Spleen (tissue), 11 donors: ENCODE results near the gene GFER. TPM values are rescaled to one million over a fixed set of nuclear protein-coding genes. Genes with fewer than 3 reads are reported as not detected.
"Not testable (repeated sequence)": the region's sequence is repeated elsewhere in the genome, so short reads cannot be mapped to it uniquely, and the experiment has no call there.

Experiments
- DNase-seq: peaks from one replicate; pipeline ENCODE4 v3.0.0-alpha.2; 2020
- H3K27ac ChIP-seq, 8 donors: fragments of 200-600 bp; sonication (generic) in 7 of 8; 1 replicate in 4 of 8; 2 replicates in 4 of 8; pipeline versions ENCODE4 v1.5.0 to v1.8.0; 2016 to 2021; ENCODE audit warnings: inconsistent platforms in 4 of 8, mild to moderate bottlenecking in 4 of 8, moderate library complexity in 1 of 8
- H3K27me3 ChIP-seq, 7 donors: fragments of 200-600 bp; sonication (generic) in 6 of 7; replicated peaks in 1 of 7; 1 replicate in 4 of 7; 2 replicates in 3 of 7; pipeline versions ENCODE4 v1.5.0 to v1.8.0; 2016 to 2021; ENCODE audit warnings: inconsistent platforms in 3 of 7, mild to moderate bottlenecking in 1 of 7
- H3K36me3 ChIP-seq, 6 donors: fragments of 200-600 bp; sonication (generic) in 5 of 6; 1 replicate in 4 of 6; 2 replicates in 2 of 6; pipeline versions ENCODE4 v1.5.0 to v1.8.0; 2016 to 2021; ENCODE audit warnings: inconsistent platforms in 2 of 6
- H3K4me1 ChIP-seq, 6 donors: fragments of 200-600 bp; sonication (generic) in 5 of 6; 1 replicate in 3 of 6; 2 replicates in 3 of 6; pipeline versions ENCODE4 v1.5.0 to v1.8.0; 2016 to 2021; ENCODE audit warnings: inconsistent platforms in 3 of 6
- H3K4me3 ChIP-seq, 8 donors: fragments of 200-600 bp; sonication (generic) in 7 of 8; 1 replicate in 4 of 8; 2 replicates in 4 of 8; pipeline versions ENCODE4 v1.5.0 to v1.8.0; 2016 to 2021; ENCODE audit warnings: inconsistent platforms in 4 of 8, mild to moderate bottlenecking in 4 of 8, moderate library complexity in 2 of 8
- H3K9me3 ChIP-seq, 8 donors: fragments of 200-600 bp; sonication (generic) in 7 of 8; 1 replicate in 4 of 8; 2 replicates in 4 of 8; pipeline versions ENCODE4 v1.5.0 to v1.8.0; 2016 to 2021; ENCODE audit warnings: inconsistent platforms in 4 of 8
- POLR2A ChIP-seq, 3 donors: fragments of 450-650 bp; IDR thresholded peaks; one replicate each; pipeline ENCODE4 v1.5.1; 2017; ENCODE audit warnings: antibody characterized with exemption in 3 of 3, mild to moderate bottlenecking in 1 of 3
- POLR2AphosphoS5 ChIP-seq, 3 donors: sonication (generic); formaldehyde crosslinking; IDR thresholded peaks; one replicate each; pipeline ENCODE4 v1.5.1; 2017; ENCODE audit warnings: antibody characterized with exemption in 3 of 3
- WGBS, 5 donors: extraction: QIAGEN DNeasy Blood & Tissue Kit in 3 of 5; methylation state at CpG; one replicate each; pipeline versions ENCODE4 v1.1.5 to v1.1.7; 2013 to 2018; 5-methylcytosine and 5-hydroxymethylcytosine counted together
- intact Hi-C: fragments of 100-400 bp; cut with DNase I; formaldehyde crosslinking; loops from one replicate; pipeline ENCODE4 v1.15.0; 2023; ENCODE audit warnings: low total_unique reads
- polyA plus RNA-seq, 3 donors: library from polyadenylated mRNA; stranded (reverse); fragments of 200-250 nt; gene quantifications; one replicate each; pipeline ENCODE4 v1.2.1, GENCODE V29; 2013
- total RNA-seq, 7 donors: library from RNA; depleted of rRNA in 3 of 7; stranded (reverse); fragments of >200 nt in 3 of 7; fragmentation: NEBNext Ultra II Directional in 4 of 7; extraction: Animal tissue kit (Norgen Biotek cat#: 25700) in 4 of 7; gene quantifications; one replicate each; pipeline versions ENCODE4 v1.1.0 to v1.2.1, GENCODE V29; 2016 to 2021
- TF ChIP-seq, protein P1 (sequence below), 11 experiments: fragments of 200-600 bp in 7 of 11; fragments of 450-650 bp in 4 of 11; sonication (generic) in 4 of 11; IDR thresholded peaks in 8 of 11; conservative IDR thresholded peaks in 3 of 11; 1 replicate in 7 of 11; 2 replicates in 4 of 11; pipeline versions ENCODE4 v1.4.0 to v1.8.0; 2016 to 2021; ENCODE audit warnings: antibody characterized with exemption in 11 of 11, inconsistent platforms in 4 of 11, mild to moderate bottlenecking in 1 of 11
- donor health status: healthy with polysubstance abuse.
- donor health status: DM: no; HTN: no; CAD: no; lungs with moderate emphysema.
- donor health status: DM: no; HTN: no; CAD: no.
- donor health status: Bipolar disorder and iron deficiency.
- donor health status: healthy.
- donor health status: DM: no; HTN: no; CAD: no.
- donor health status: DM: yes; HTN: yes; CAD: no.

GFER gene
- total and polyA plus RNA-seq, 10 donors = 9.6 to 36.0 (median 22.8) TPM

DNA sequence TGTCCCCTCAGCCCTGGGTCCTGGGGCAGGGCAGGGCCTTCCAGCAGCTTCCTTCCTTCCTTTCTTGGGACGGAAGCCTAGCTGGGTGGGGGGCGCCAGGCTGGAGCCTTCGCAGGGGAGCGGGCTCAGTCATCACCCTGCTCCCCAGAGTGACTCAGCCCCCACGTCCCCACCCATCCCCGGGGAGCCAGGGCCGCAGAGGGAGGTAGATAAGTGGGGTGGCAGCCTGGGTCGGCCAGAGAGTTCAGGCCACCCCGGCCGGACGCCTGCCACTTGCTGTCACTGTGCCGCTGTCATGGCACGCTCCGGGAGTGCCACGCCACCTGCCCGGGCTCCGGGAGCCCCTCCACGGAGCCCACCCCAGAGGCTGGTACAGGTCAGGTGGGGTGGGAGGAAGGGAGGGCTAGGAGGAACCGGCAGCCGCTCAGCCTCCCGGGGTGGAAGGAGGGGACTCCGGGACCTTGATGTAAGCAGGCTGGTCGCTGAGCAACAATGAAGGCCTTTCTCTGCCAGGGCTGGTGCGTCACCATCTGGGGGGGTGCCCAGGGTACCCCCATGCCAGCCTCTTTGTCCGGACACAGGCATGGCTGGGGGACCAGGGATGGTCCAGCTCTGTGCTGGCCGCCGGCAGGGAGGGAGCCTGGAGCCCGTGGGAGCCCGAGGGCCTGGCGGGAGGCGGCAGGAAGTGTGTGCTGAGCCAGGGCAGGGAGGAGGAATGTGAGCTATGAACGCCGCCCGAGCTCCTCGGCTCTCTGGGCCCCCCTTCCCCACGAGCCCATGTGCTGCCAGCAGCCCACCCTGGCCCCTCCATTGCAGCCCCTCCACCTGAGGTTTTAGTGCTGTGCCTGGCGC, 49.3 kb downstream of the GFER start:
- H3K27ac ChIP-seq = peak overlapping the region; percentile 60 to 90 (median 84)
- TF ChIP-seq, protein P1, sequence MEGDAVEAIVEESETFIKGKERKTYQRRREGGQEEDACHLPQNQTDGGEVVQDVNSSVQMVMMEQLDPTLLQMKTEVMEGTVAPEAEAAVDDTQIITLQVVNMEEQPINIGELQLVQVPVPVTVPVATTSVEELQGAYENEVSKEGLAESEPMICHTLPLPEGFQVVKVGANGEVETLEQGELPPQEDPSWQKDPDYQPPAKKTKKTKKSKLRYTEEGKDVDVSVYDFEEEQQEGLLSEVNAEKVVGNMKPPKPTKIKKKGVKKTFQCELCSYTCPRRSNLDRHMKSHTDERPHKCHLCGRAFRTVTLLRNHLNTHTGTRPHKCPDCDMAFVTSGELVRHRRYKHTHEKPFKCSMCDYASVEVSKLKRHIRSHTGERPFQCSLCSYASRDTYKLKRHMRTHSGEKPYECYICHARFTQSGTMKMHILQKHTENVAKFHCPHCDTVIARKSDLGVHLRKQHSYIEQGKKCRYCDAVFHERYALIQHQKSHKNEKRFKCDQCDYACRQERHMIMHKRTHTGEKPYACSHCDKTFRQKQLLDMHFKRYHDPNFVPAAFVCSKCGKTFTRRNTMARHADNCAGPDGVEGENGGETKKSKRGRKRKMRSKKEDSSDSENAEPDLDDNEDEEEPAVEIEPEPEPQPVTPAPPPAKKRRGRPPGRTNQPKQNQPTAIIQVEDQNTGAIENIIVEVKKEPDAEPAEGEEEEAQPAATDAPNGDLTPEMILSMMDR (IDR thresholded peaks at IDR 0.05 in 8 of 11, conservative IDR thresholded peaks at IDR 0.05 in 3 of 11) = no peak
- TF ChIP-seq POLR2AphosphoS5 (IDR thresholded peaks at IDR 0.05) = peak; percentile 17 to 75 (median 64)
- no peak for TF ChIP-seq POLR2A (IDR thresholded peaks at IDR 0.05)
- intact Hi-C loops = no loop called here
- DNase-seq = no peak
- peaks cover 18 to 97% (median 79%) of the 10 kb centered on the region in 6 donors for H3K4me1 ChIP-seq
- peak overlapping the region; percentile 16 to 63 (median 34) for H3K4me3 ChIP-seq
- H3K36me3 ChIP-seq = peaks cover 0 to 39% (median 4%) of the 10 kb centered on the region in 6 donors
- H3K9me3 ChIP-seq = no peaks in the 10 kb centered on the region
- peaks cover 0 to 20% (median 0%) of the 10 kb centered on the region in 7 donors for H3K27me3 ChIP-seq
- WGBS, 5 donors = 5 to 22% (median 19%) methylated on average over 16 to 37 of the region's 37 CpGs

- peaks cover 0 to 39% (median 4%) of the 10 kb centered on the region in 6 donors for H3K36me3 ChIP-seq
- intact Hi-C loops, DNase-seq, H3K9me3 ChIP-seq: not testable (repeated sequence)
- H3K27me3 ChIP-seq = peaks cover 0 to 15% (median 0%) of the 10 kb centered on the region in 7 donors
- 24 to 66% (median 54%) methylated on average over 6 to 16 of the region's 32 CpGs for WGBS, 5 donors
- peak overlapping the region in 7 of 8 donors; percentile 16 to 63 (median 36) for H3K4me3 ChIP-seq
- peak overlapping the region; percentile 60 to 90 (median 84) for H3K27ac ChIP-seq
- peaks cover 18 to 97% (median 81%) of the 10 kb centered on the region in 6 donors for H3K4me1 ChIP-seq
These were observed 50.1 kb downstream of the GFER start for GRCh38 chr16:2033909-2034695.

- Histone ChIP-seq H3K27ac (peak overlapping the region; percentile 53 to 85 (median 78)), H3K4me1 (peaks cover 21 to 97% (median 81%) of the 10 kb centered on the region in 6 donors), H3K27me3 (peaks cover 0 to 13% (median 0%) of the 10 kb centered on the region in 7 donors), H3K4me3 (peak overlapping the region in 4 of 8 donors; percentile 12 to 49 (median 31)), H3K36me3 (peaks cover 0 to 34% (median 4%) of the 10 kb centered on the region in 6 donors), H3K9me3 (no peaks in the 10 kb centered on the region)
- no peak for DNase-seq
- TF ChIP-seq, protein P1 (IDR thresholded peaks at IDR 0.05 in 8 of 11, conservative IDR thresholded peaks at IDR 0.05 in 3 of 11) = no peak
- peak in 2 of 3 donors; percentile 26 to 28 for TF ChIP-seq POLR2AphosphoS5 (IDR thresholded peaks at IDR 0.05)
- intact Hi-C loops = no loop called here
- WGBS, 5 donors = 73 to 83% (median 77%) methylated on average over 14 to 17 of the region's 17 CpGs
These were observed 50.9 kb downstream of the GFER start for GRCh38 chr16:2034696-2035430.
